IPS-15b (cell line): ENCODE data around the gene PLEKHH2.

Experiments
- H3K27me3 ChIP-seq: one replicate; pipeline ENCODE4 v1.6.1; 2013; ENCODE audit warnings: low read length; ENCODE audit not compliant: control insufficient read depth, insufficient read depth
- H3K36me3 ChIP-seq: one replicate; pipeline ENCODE4 v1.6.1; 2013; ENCODE audit warnings: low read length; ENCODE audit not compliant: control insufficient read depth, insufficient read depth
- H3K4me1 ChIP-seq: one replicate; pipeline ENCODE4 v1.6.1; 2013; ENCODE audit warnings: mild to moderate bottlenecking, low read length; ENCODE audit not compliant: control insufficient read depth, insufficient read depth
- H3K4me3 ChIP-seq: one replicate; pipeline ENCODE4 v1.5.1; 2013; ENCODE audit warnings: low read depth, low read length
- H3K9ac ChIP-seq: one replicate; pipeline ENCODE4 v1.6.1; 2013; ENCODE audit warnings: low read depth, mild to moderate bottlenecking, low read length
- H3K9me3 ChIP-seq: one replicate; pipeline ENCODE4 v1.6.1; 2013; ENCODE audit warnings: mild to moderate bottlenecking, low read length; ENCODE audit not compliant: control insufficient read depth, insufficient read depth

PLEKHH2 gene

DNA sequence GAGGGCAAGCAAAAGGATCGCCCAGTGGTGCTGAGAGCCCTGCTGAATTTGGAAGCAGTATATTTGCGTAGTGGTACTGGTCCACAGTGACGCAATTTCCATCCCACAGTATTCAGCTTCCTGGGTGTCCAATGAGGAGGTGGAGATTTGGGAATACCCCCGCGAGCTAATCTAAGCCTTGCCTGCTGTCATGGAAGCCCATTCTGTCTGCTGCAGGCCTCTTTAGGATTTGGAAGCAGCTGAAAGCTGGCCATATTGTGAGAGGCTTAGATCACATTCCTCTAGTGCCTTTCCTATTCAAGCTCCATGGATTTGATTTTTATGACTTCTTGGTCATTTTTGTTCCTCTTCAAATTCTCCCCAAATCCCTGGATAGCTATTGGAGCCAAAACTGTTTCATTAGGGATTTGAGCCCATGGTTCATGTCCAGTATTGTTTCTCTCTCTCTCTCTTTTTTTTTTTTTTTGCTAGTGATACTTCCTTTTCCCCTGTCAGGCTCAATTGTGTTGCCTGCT, 114.5 kb downstream of the PLEKHH2 start:
- no peaks in the 10 kb centered on the region for H3K27me3 ChIP-seq
- no peak overlapping the region for H3K9ac ChIP-seq
- H3K36me3 ChIP-seq: no peaks in the 10 kb centered on the region
- H3K4me1 ChIP-seq: no peaks in the 10 kb centered on the region
- no peak overlapping the region for H3K4me3 ChIP-seq
- H3K9me3 ChIP-seq: no peaks in the 10 kb centered on the region

DNA sequence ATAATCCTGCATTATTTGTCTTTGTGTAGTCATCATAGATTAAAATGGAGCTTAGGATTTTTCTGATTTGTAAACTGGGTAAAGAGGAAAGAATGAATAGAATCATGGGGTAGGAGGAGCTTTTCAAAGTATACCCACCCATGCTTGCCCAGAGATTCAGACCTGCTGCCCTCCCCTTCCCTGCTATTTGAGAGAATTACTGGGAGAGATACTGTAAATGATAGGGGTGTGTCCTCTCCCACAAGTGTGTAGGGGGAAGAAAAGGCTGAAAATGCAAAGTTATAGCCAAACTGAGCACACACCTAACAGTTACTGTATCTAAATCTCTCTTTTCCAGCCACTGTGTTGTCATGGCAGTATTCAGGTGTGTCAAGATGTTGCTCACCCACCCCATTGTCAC, 115.2 kb downstream of the PLEKHH2 start:
- no peaks in the 10 kb centered on the region for H3K9me3 ChIP-seq
- H3K4me1 ChIP-seq: no peaks in the 10 kb centered on the region
- no peak overlapping the region for H3K4me3 ChIP-seq
- no peaks in the 10 kb centered on the region for H3K27me3 ChIP-seq
- H3K36me3 ChIP-seq: no peaks in the 10 kb centered on the region
- no peak overlapping the region for H3K9ac ChIP-seq

DNA sequence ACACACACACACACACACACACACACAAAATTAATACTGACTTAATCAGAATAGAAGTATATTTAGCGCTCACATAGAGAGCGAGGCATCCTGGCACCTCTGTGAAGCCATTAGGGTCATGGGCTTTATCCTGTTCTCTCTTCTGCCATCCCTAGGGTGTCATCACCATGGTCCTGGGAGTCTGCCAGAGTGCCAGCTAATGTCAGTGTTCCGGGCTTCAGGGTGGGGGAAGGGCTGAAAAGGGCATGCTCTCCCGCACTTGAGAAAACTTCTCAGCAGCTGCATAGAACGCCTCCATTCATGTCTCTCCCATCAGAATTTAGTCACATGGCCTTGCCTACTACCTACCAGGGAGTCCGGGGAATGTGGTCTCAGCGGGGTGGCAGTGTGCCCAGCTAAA, 117.1 kb downstream of the PLEKHH2 start:
- Histone ChIP-seq H3K9me3 (no peaks in the 10 kb centered on the region), H3K36me3 (no peaks in the 10 kb centered on the region), H3K4me3 (no peak overlapping the region), H3K27me3 (no peaks in the 10 kb centered on the region), H3K4me1 (no peaks in the 10 kb centered on the region), H3K9ac (no peak overlapping the region)

DNA sequence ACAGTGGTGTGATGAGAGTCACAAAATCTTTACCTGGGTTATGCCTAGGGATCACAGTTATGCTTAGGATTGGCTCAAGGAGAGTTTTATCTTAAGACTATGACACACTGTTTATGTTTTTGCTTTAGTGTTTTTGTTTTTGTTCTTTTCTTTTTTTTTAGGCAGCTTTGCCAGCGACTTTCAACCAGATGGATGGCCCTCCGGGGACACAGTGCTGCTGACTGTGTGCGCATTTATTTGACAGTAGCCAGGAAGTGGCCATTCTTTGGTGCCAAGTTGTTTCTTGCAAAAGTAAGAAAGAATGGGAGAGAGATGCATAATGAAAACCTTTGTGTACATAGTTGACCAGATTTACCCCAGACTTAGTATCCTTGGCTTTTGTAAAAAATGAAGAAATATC, 121.7 kb downstream of the PLEKHH2 start:
- no peaks in the 10 kb centered on the region for H3K4me1 ChIP-seq
- H3K36me3 ChIP-seq: no peaks in the 10 kb centered on the region
- no peaks in the 10 kb centered on the region for H3K27me3 ChIP-seq
- H3K9ac ChIP-seq: no peak overlapping the region
- no peak overlapping the region for H3K4me3 ChIP-seq
- no peaks in the 10 kb centered on the region for H3K9me3 ChIP-seq

DNA sequence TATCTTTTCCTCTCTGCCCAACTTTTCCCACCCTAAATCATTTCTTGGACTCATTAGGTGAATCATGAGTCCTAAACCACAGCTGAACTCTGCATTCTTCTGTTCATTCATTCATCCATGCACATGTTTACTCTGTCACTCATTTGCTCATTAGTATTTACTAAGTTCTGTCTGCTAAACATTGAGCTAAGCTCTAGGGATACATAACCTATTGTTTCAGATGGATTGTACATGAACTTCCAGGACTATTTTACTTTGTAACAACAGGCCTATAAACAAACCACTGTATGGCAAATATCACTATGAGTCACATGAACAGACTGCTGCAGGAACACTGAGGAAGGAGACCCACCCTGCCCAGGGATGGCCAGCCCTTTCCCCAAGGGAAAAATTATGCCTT, 122.1 kb downstream of the PLEKHH2 start:
- no peaks in the 10 kb centered on the region for H3K9me3 ChIP-seq
- H3K36me3 ChIP-seq: no peaks in the 10 kb centered on the region
- no peak overlapping the region for H3K4me3 ChIP-seq
- no peaks in the 10 kb centered on the region for H3K27me3 ChIP-seq
- H3K4me1 ChIP-seq: no peaks in the 10 kb centered on the region
- no peak overlapping the region for H3K9ac ChIP-seq

DNA sequence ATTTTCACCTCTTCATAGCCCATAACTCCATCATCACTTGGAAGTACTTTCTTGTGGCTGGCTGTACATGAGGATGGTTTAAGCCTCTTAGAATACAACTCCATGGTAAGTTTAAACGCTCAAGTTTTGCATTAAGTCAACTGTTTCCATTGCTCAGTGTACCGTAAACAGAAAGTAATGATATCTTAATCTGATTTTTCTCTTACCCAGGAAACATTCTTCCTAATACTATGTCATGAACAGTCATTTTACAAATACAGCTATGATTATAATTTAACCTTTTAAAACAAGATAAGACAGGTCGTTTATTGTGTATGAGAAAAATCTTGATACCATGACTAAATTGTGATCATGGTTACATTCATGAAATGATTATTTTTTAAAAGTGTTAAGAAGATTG, 125.2 kb downstream of the PLEKHH2 start:
- no peaks in the 10 kb centered on the region for H3K9me3 ChIP-seq
- no peaks in the 10 kb centered on the region for H3K36me3 ChIP-seq
- H3K9ac ChIP-seq: no peak overlapping the region
- H3K4me1 ChIP-seq: no peaks in the 10 kb centered on the region
- no peak overlapping the region for H3K4me3 ChIP-seq
- H3K27me3 ChIP-seq: no peaks in the 10 kb centered on the region

DNA sequence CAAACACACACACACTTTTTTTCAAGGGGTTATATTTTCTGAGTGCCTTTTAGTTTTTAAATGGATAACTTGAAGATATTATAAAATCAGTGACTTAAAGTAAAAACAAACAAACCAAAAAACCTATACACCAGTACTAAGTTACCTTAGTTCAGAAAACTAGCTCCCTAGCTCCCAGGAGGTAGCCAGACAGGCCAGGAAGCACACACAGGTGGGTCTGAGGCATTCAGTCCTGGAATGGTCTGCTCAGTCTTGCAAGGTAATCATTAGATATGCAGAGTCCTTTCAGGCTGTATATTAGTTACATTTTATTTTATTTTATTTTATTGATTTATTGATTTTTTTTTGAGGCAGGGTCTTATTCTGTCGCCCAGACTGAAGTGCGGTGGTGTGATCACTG, 126.0 kb downstream of the PLEKHH2 start:
- Histone ChIP-seq H3K27me3 (no peaks in the 10 kb centered on the region), H3K36me3 (no peaks in the 10 kb centered on the region), H3K4me1 (no peaks in the 10 kb centered on the region), H3K9me3 (no peaks in the 10 kb centered on the region), H3K9ac (no peak overlapping the region), H3K4me3 (no peak overlapping the region)

DNA sequence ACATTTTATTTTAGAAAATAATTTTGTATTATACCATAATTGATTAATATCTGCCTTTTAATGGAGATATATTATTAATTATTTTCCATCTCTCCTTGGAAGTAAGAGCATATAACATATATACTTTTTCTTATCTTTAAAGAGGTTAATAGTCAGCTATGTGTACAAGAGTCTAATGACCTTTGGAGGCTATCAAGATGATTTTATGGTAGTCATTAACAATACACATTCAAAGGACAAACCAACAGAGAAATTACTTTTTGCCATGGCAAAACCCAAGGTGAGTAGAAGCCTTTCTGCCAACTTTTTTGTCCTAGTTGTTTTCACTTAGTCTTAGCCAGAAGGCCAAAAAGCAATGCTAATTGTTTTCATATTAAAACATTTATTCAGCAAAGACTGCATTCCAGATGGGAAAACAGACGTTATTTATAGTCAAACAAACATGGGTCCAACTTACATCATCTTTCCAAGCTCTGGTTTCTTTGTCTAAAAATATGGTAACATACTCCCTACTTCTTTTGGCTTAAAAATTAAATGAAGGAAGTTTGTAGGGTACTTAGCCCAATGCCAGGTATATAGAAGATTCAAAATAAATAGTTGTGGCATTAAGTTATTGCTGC, 127.1 kb downstream of the PLEKHH2 start:
- Histone ChIP-seq H3K36me3 (no peaks in the 10 kb centered on the region), H3K27me3 (no peaks in the 10 kb centered on the region), H3K9me3 (no peaks in the 10 kb centered on the region), H3K4me3 (no peak overlapping the region), H3K4me1 (no peaks in the 10 kb centered on the region), H3K9ac (no peak overlapping the region)

DNA sequence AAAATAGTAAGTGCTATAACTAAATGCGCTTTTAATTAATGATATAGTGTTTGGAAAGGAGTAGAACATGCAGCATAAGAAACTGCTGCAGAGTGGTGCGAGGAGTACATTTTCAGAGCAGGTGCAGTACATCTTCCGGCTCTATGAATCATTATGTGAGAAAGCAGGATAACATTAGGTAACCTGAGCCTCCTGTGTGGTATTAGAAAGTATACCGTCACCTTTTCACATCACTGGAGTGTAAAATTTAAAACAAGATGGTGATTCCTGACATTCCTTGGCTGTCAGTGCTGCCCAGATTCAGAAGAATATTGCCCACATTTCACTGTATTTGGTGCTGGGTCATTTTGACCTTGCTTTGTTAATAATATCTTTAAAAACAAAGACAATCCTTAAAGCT, 128.9 kb downstream of the PLEKHH2 start:
- Histone ChIP-seq H3K9ac (no peak overlapping the region), H3K4me1 (no peaks in the 10 kb centered on the region), H3K27me3 (no peaks in the 10 kb centered on the region), H3K36me3 (no peaks in the 10 kb centered on the region), H3K9me3 (no peaks in the 10 kb centered on the region), H3K4me3 (no peak overlapping the region)

DNA sequence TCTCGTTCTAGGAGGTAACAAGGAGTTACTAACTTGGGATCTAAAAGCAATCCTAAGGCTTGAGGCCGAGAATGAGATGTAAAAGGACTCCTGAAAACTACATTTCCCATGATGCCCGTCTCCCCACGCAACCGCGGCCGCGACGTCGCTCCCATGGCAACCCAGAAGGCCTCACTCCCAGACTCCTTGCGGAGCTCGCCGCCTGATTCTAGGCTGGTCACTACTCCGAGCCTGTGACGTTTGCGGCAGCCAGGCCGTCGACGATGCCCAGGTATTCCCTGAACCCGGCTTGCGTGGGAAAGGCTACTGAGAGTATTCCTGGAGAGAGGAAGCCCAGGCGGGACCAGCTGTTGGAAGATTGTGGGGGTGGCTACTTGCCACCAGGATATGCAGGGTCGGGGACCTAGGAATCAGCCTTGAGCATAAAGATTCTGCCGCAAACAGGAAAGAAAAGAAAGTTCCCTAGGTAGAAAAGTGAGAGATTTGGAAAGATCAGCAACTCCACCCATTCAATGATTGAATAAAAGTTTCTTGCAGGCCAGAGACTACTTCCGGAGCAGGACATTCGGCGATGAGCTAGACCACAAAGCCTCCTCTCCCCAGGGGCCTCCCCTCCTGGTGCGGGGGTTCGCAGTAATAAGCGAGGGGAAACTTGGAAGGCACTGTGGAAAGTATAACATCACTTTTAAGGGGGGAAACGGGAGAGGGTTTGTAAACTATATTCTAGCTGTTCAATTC, 137.0 kb downstream of the PLEKHH2 start, which contains the start of gene DYNC2LI1:
TSS of gene DYNC2LI1 (plus strand) at position 164 of the 738 bp plus-strand sequence. CDS start at position 264, 100 bp downstream.
- H3K4me1 ChIP-seq: peaks cover 2% of the 10 kb centered on the region
- no peak within 1 kb of the TSS for H3K9ac ChIP-seq
- no peaks in the 10 kb centered on the region for H3K36me3 ChIP-seq
- H3K27me3 ChIP-seq: no peaks in the 10 kb centered on the region
- H3K9me3 ChIP-seq: no peaks in the 10 kb centered on the region
- peak within 1 kb of the TSS; percentile 78 for H3K4me3 ChIP-seq

DNA sequence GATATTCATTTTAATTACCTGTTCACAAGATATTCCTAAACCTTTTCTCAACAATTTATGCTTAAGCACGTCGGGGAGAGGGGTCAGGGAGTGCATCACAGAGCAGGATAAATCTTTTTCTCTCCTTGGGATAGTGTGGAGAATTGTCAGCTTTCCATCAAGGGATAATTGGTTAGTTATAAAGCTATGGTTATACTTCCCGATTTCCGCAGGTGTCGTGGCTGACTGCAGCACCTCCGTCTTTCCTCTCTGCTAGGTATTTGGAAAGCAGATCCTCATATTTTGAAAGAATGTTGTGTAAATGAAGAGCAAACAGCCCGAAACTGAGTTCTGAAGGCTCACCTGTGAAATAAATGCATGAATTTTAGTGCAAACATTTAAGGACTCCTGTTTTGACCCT, 137.6 kb downstream of the PLEKHH2 start:
- Histone ChIP-seq H3K9me3 (no peaks in the 10 kb centered on the region), H3K4me1 (peaks cover 2% of the 10 kb centered on the region), H3K9ac (no peak overlapping the region), H3K36me3 (no peaks in the 10 kb centered on the region), H3K27me3 (no peaks in the 10 kb centered on the region), H3K4me3 (peak overlapping the region; percentile 78)

DNA sequence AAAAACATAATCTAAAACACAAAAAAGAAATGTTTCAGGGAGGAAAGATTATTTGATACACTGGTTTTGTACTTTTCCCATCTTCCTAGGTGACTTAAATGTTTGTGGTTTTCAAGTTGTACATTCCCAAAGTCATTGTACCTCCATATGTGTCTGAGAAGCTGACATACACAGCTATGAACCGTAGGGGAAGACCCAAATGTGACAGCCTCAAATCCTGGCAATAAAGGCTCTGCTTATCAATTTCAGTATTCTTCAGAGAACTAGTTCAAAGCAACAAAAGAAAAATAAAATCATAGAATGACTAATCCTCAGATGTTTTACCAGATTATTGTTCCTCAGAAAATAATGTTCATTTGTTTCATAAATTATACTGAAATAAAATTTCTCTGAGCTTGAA, 139.3 kb downstream of the PLEKHH2 start:
- no peaks in the 10 kb centered on the region for H3K36me3 ChIP-seq
- H3K4me3 ChIP-seq: no peak overlapping the region

More for the DNA sequence above, 139.3 kb downstream of the PLEKHH2 start:
- Histone ChIP-seq H3K27me3 (no peaks in the 10 kb centered on the region), H3K4me1 (peaks cover 2% of the 10 kb centered on the region), H3K9me3 (no peaks in the 10 kb centered on the region), H3K9ac (no peak overlapping the region)
